Head of caudate nucleus (tissue), 42 donors: ENCODE results near the gene ENPP3.
"Not testable (repeated sequence)": the region's sequence is repeated elsewhere in the genome, so short reads cannot be mapped to it uniquely, and the experiment has no call there.

Experiments
- DNase-seq, 42 donors: peaks; one replicate each; pipeline versions ENCODE4 v3.0.0 to v3.0.0-alpha.2; 2020 to 2021; ENCODE audit warnings: mixed read lengths in 7 of 42
- intact Hi-C: fragments of 100-400 bp; cut with DNase I; formaldehyde crosslinking; loops from one replicate; pipeline ENCODE4 v1.15.0; 2022

The ENPP3 gene

DNA sequence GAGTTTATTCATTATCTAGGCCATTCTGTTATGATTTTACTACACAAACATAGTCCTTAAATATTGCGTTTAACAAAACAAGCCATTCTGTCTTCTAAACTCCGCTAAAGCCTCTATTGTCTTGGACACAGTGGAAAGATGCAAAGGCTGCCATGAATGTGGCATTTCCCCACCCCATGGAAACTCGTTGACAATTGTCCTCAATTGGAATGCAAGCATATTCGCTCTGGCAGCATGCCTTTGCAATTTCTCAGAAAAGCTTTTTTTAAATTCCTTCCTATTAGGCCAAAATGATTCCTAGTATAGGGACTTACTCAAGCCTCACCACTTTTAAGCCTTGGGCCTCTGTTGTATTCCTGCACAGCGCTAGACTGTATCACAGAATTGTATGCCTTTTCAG, 41.3 kb downstream of the ENPP3 start:
- intact Hi-C loops: no loop called here
- DNase-seq: no peak

DNA sequence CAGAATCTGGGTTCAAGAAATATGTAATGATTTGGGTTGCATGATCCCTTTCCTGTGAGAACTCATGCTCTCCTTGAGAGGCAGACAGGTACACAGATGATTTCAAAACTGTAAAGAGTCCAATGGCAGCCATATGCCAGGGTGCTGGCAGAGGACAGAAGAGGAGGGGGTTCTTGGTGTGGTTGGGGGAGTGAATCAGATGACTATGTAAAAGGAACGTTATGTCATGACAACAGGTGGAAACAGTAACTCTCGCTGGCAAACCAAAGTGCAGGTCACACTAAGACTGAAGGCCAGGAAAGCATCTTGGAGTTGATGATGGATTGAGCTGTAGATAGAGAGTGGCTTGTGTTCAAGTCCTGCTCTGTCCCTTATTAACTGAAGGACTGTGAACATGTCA, 43.8 kb downstream of the ENPP3 start:
- intact Hi-C loops: no loop called here
- DNase-seq: no peak

DNA sequence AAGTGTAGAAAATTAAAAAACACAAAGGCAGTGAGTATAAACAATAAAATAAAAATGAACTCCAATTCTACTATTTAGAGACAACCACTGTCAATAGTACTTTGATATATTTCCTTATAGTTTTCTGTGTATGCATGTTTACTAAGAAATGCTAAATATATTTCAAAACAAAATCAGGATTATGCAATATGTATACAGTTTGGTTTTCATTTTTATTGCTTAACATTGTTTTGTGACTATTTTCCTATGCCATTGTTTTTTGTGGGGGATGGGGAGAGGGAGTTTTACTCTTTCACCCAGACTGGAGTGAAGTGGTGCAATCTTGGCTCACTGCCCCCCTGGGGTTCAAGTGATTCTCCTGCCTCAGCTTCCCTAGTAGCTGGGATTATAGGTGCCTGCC, 44.5 kb downstream of the ENPP3 start:
- intact Hi-C loops: no loop called here
- no peak for DNase-seq

- no peak for DNase-seq
- intact Hi-C loops: no loop called here
These were observed 45.3 kb downstream of the ENPP3 start for GRCh38 chr6:131682442-131682841.

GRCh38 chr6:131683479-131683878, 46.4 kb downstream of the ENPP3 start:
- intact Hi-C loops: no loop called here
- DNase-seq: no peak

GRCh38 chr6:131685266-131685780, 48.2 kb downstream of the ENPP3 start:
- no peak for DNase-seq
- intact Hi-C loops: no loop called here

- intact Hi-C loops: no loop called here
- DNase-seq: no peak
These were observed 49.9 kb downstream of the ENPP3 start for GRCh38 chr6:131687022-131687421.

DNA sequence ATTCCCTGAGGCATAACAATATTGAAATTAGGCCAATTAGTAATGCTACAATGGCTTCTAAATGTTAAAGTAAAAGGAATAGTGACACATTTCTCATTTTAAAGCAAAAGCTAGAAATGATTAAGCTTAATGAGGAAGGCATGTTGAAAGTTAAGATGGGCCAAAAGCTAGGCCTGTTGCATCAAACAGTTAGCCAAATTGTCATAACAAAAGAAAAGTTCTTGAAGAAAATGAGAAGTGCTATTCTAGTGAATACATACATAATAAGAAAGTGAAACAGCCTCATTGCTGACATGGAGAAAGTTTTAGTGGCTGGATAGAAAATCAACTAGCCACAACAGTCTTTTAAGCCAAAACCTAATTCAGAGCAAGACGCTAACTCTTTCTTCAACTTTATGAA, 51.2 kb downstream of the ENPP3 start:
- no peak for DNase-seq
- intact Hi-C loops: no loop called here

- intact Hi-C loops: loop anchor here (10.0 kb wide), 1 partner anchor 213 kb away; no protein-coding TSS in a partner anchor
- DNase-seq: no peak
These were observed 54.9 kb downstream of the ENPP3 start for GRCh38 chr6:131692031-131692430.

DNA sequence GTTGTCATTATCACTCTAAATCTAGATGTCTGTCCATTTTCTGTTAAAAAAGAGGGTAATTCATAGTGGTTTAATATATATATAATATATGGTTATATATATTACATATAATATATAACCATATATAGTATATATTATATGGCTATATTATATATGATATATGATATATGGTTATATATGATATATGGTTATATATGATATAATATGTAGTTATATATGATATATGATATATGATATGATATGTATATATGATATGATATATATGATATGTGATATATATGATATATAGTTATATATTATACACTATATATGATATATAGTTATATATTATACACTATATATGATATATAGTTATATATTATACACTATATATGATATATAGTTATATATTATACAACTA, 55.5 kb downstream of the ENPP3 start:
- intact Hi-C loops: loop anchor here (10.0 kb wide), 1 partner anchor 212 kb away; no protein-coding TSS in a partner anchor
- DNase-seq: no peak

- DNase-seq: no peak
- intact Hi-C loops: loop anchor here (10.0 kb wide), 1 partner anchor 211 kb away; no protein-coding TSS in a partner anchor
These were observed 56.3 kb downstream of the ENPP3 start for GRCh38 chr6:131693384-131693783.

DNA sequence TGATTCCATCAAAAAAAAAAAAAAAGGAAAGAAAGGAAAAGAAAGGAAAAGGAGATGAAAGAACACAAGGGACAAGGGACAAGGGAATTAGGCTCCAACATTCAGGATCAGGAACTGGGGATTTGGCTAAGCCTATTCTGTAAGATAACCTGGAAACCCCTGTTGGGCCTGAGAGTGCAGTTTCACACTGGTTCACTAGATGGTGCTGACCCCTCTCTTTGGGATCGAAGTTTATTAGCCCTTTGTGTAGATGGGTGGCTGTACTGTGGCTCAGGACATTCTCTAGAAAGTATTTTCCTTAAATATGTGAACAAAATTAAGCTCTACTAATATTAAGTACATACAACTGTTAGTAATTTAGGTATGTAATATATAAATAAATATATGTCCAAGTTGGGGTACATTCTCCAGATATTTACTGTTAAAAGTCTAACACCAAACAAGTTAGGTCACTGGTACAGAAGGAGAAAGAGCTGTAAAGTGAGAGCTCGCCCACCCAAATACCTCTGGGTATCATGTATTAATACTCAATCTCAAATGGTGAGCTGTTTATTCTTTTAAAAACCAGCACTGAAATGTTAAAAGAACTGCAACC, 57.8 kb downstream of the ENPP3 start:
- intact Hi-C loops: loop anchor here (10.0 kb wide), 1 partner anchor 210 kb away; no protein-coding TSS in a partner anchor
- DNase-seq: peak in 39 of 42 donors; percentile 13 to 79 (median 47)

- DNase-seq: no peak
- intact Hi-C loops: loop anchor here (10.0 kb wide), 1 partner anchor 208 kb away; no protein-coding TSS in a partner anchor
These were observed 59.9 kb downstream of the ENPP3 start for GRCh38 chr6:131696956-131697355.

DNA sequence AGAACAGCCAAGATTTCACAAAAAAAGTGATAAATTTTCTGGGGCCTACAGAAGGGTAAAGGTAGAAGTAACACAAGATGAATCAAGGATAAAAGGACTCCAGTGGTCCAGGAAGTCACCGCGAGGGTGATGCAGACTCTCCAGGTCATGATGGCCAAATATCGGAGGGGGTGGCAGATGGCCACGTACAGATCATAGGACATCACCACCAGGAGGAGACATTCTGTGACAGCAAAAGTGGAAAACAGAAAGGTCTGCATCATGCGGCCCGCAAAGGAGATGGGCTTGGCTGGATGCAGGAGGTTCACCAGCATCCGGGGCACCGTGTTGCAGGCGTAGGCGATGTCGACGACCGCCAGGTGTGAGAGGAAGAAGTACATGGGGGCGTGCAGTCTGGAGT, 63.7 kb downstream of the ENPP3 start:
- intact Hi-C loops, DNase-seq: not testable (repeated sequence)

DNA sequence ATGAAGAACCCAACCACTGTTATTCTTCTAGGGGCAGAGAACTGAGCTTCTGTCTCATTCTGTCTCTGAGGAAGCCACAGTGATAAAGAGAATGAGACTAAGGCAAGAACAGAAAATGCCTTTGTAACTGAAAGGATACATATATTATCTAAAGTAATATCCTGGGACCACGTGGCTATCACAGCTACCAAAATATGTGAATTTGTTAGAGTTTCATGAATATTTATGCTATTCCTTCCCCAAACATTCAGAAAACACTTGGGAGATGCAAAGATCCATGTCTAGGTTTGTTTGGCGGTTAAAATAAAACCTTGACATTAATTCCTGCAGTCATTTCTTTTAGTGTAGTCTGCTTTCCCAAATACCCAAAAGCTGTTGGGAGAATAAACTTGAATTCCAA, 66.8 kb downstream of the ENPP3 start:
- intact Hi-C loops, DNase-seq: not testable (repeated sequence)

GRCh38 chr6:131710917-131711316, 73.8 kb downstream of the ENPP3 start, which contains the start of gene CTAGE9:
Gene CTAGE9, minus strand, starts transcription at chr6:131711017. Its CDS starts 0 bp downstream, at chr6:131711017.
- intact Hi-C loops, DNase-seq: not testable (repeated sequence)

- intact Hi-C loops, DNase-seq: not testable (repeated sequence)
These were observed 78.5 kb downstream of the ENPP3 start for GRCh38 chr6:131715567-131715966.

- intact Hi-C loops: no loop called here
- DNase-seq: no peak
These were observed 80.9 kb downstream of the ENPP3 start for GRCh38 chr6:131717836-131718542.

DNA sequence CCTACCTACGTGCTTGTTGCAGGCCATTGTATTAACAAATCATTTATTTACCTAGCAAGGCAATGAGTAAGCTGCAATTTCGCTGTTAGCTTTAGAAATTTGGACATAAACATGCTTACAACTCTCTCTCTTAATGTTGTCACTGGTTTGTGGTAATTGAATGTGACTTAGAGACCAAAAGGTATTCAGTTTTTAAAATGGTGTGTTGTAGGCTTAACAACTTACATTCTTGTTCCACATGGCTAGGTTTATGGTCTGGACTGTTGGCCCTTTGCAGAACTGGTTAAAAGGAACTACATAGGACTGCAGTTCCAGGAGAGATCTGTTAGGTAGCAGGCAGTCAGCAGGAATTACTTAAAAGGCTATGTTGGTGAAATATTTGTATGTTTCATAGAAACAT, 84.1 kb downstream of the ENPP3 start:
- intact Hi-C loops: no loop called here

DNA sequence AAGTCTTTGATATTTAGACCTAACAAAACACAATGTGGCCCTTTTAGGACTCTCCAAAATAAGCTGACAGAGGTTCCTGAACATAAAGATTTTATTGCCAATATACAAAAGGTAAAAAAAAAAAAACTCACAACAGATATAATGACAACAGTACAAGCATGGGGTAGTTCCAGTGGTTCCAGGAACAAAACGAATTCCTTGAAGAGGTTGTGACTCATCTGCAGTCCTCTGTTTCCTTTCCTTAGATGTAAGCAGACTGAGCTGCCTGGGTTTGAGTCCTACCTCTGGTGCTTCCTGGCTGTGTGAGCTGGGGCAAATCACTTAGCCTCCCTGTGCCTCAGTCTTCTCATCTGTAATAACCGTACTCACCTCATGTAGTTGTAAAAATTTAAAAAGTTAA, 87.0 kb downstream of the ENPP3 start:
- intact Hi-C loops: no loop called here
- DNase-seq: no peak

More for the DNA sequence above, 84.1 kb downstream of the ENPP3 start:
- no peak for DNase-seq
